Stimulated activated naive B cell treated with anti-CD40 and anti-IgM and Interleukin-4, amounts not matched to agents 10 μg/mL and 1 μg/mL and 100 μg/mL, for 72 hours (primary cell): Measurements from ENCODE around the gene LRP1.

Experiments
- ATAC-seq, 2 donors: fragments of 150-1000 bp; cut with Tn5 transposase; replicated peaks; 2 replicates each; pipeline ENCODE4 v1.10.0; 2021; ENCODE audit warnings: moderate library complexity in 1 of 2
- DNase-seq: peaks from one replicate; pipeline ENCODE4 v3.0.0; 2021
- H3K27ac Mint-ChIP-seq: one replicate; pipeline ENCODE4 v1.8.0; 2022; ENCODE audit warnings: mild to moderate bottlenecking, mixed read lengths
- H3K27me3 Mint-ChIP-seq, 2 donors: one replicate each; pipeline ENCODE4 v1.8.0; 2022; ENCODE audit warnings: mixed read lengths in 2 of 2
- H3K36me3 Mint-ChIP-seq, 2 donors: one replicate each; pipeline ENCODE4 v1.8.0; 2022; ENCODE audit warnings: mixed read lengths in 2 of 2, mild to moderate bottlenecking in 1 of 2
- H3K4me1 Mint-ChIP-seq, 2 donors: one replicate each; pipeline ENCODE4 v1.8.0; 2022; ENCODE audit warnings: mixed read lengths in 2 of 2, mild to moderate bottlenecking in 1 of 2
- H3K4me3 Mint-ChIP-seq, 2 donors: one replicate each; pipeline ENCODE4 v1.8.0; 2022; ENCODE audit warnings: mild to moderate bottlenecking in 2 of 2, mixed read lengths in 2 of 2, moderate library complexity in 1 of 2
- H3K9me3 Mint-ChIP-seq, 2 donors: one replicate each; pipeline ENCODE4 v1.8.0; 2022; ENCODE audit warnings: mixed read lengths in 2 of 2, mild to moderate bottlenecking in 1 of 2

The LRP1 gene

DNA sequence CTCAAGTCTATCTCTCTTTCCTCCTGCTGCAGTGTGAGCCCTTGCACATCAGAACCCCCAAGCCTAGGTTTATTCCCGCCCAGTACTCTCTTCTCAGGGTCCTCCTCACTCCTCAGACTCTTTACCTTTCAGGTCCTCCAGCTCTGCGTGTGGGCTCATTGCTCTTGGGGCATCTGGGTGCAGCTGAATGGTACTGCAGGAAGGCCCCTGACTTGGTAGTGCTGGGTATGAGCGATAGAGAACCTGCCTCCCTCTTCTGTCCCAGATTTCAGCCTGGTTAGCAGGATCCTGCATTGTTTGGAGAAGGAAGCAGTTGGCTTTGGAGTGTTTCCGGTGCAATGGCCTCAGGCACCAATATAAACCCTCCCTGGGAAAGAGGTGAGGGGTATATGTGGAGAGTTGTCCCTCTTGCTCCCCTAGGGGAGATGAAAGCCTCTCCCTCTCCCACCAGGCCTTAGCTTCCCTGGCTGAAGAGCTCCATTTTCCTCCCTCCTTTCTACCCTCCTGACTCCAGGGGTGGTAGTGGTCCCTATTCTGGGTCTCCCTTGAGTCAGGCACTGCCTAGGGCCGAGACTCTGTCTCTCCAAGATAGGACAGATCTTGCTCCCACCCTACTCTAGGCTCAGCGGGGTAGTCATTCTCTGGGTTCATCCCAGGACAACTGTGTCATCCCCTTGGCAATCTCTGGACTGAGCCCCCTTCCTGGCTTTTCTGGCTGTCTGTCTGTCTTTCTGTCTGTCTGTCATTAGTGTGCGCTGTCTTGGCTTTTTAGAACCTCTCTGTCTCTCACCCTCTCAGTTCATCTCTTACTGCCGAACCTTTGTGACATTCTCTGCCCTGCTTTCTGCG, 3.8 kb downstream of the LRP1 start:
- H3K4me1 Mint-ChIP-seq = peaks cover 8 to 10% of the 10 kb centered on the region in 2 donors
- peaks cover 18 to 34% of the 10 kb centered on the region in 2 donors for H3K27me3 Mint-ChIP-seq
- no peak for ATAC-seq
- H3K36me3 Mint-ChIP-seq = no peaks in the 10 kb centered on the region
- DNase-seq = no peak
- H3K9me3 Mint-ChIP-seq = no peaks in the 10 kb centered on the region
- no peak overlapping the region for H3K4me3 Mint-ChIP-seq
- no peak overlapping the region for H3K27ac Mint-ChIP-seq

DNA sequence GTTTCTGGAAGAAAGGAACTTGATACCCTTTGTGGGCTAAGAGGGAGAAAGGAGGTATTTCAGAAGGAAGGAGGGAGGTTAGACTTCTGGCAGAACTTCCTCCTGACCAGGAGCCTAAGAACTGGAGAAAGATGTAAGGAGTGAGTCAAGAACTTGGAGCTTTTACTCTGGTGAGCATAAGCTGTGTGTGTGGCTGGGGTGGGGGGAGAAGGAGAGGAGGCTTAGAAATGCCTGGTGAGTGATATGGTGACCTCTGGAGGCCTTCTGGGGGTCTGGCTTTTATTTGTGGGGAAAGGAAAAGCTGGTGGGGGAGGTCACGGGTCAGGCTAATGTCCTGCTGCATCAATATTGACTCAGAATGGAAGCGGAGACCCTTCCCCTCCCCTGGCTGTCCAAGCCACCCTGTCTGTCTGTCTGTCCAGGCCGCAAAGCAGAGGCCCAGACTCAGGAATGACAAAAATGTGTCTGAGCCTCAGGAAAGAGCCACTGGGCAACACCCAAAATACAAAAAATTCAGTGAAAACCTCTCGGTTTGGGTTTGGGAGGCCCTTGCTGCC, 4.8 kb downstream of the LRP1 start:
- H3K4me3 Mint-ChIP-seq = no peak overlapping the region
- H3K36me3 Mint-ChIP-seq = no peaks in the 10 kb centered on the region
- no peak for DNase-seq
- peaks cover 18 to 34% of the 10 kb centered on the region in 2 donors for H3K27me3 Mint-ChIP-seq
- ATAC-seq = no peak
- peaks cover 1 to 6% of the 10 kb centered on the region in 2 donors for H3K4me1 Mint-ChIP-seq
- H3K9me3 Mint-ChIP-seq = no peaks in the 10 kb centered on the region
- H3K27ac Mint-ChIP-seq = no peak overlapping the region

DNA sequence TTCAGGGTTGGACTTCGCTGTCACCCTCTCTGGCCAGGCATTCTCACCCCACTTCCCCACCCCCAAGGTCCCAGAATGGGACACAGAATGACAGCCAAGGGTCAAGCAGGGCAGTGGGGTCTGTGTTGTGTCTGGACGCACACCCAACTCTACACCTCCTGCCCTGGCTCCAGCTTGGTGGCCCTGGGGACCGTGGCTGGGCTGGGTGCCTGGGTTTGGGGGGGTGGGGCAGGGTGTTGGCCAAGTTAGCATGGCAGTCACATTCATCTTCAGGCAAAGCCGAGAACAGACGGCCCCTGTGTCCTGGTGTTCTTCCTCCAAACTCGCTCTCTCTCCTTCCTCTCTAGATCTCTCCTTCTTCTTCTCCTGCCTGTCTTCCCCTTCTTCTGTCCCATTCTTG, 5.6 kb downstream of the LRP1 start:
- no peak for DNase-seq
- Mint-ChIP-seq H3K27me3 (peaks cover 18 to 34% of the 10 kb centered on the region in 2 donors), H3K27ac (no peak overlapping the region), H3K9me3 (no peaks in the 10 kb centered on the region), H3K36me3 (no peaks in the 10 kb centered on the region), H3K4me1 (peaks cover 0 to 3% of the 10 kb centered on the region in 2 donors), H3K4me3 (no peak overlapping the region)
- ATAC-seq = no peak

DNA sequence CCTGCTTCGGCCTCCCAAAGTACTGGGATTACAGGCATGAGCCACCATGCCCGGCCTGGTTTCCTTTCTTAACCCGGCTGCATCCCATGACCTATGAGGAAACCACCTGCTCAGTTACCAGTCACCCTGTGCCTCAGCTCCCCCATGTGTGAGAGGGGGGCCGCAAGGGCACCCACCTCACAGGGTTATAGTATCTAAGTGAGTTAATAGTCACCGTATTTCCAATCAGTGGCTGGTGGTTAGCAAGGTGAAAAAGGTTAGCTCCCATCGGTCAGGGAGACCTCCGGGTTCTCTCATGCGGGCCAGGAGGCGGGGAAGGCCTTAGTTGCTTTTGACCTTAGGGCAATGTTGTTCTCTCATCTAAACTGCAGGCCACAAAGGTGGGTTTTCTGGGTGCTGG, 6.7 kb downstream of the LRP1 start:
- Mint-ChIP-seq H3K4me3 (no peak overlapping the region), H3K36me3 (no peaks in the 10 kb centered on the region), H3K27me3 (peaks cover 18 to 35% of the 10 kb centered on the region in 2 donors), H3K9me3 (no peaks in the 10 kb centered on the region), H3K4me1 (peaks cover 0 to 3% of the 10 kb centered on the region in 2 donors), H3K27ac (no peak overlapping the region)
- ATAC-seq (no peak), DNase-seq (no peak)

DNA sequence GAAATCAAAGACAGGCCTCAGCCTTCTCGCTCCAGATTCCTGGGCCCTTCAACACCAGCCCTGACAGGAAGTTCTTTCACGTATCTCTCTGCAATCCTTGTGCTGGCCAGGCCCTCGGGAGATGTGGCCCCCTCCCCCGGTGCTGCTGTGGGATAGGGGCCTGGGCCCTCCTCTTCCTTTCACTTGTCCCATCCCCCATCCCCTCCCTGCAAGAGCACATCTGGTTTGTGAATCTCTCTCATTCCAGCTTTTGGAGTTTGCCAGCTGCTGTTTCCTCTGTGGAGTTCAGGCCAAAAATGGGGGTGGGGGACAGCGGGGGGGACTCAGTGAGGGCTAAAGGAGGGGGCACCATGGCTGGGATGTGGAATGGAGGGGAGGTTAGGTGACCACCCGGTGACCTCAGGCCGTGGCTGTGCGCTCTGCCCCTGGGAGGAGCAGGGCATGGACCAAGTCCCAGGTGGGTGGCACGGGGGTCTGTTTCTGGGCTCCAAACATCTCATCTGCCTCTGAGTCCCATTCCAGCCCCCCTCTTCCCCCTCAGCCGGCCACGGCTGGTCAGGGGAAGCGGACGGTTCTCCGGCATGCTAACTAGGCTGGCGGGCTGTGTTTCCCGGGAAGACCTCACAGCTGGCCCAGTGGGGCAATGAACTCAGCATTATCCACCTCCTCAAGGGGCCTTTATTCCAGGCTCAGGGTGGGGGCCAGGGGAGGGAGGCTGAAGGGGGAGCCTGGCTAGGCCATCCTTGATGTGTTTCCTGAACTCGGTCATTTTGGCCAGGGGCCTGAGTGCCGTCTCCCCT, 7.4 kb downstream of the LRP1 start:
- no peak for ATAC-seq
- no peaks in the 10 kb centered on the region for H3K36me3 Mint-ChIP-seq

DNA sequence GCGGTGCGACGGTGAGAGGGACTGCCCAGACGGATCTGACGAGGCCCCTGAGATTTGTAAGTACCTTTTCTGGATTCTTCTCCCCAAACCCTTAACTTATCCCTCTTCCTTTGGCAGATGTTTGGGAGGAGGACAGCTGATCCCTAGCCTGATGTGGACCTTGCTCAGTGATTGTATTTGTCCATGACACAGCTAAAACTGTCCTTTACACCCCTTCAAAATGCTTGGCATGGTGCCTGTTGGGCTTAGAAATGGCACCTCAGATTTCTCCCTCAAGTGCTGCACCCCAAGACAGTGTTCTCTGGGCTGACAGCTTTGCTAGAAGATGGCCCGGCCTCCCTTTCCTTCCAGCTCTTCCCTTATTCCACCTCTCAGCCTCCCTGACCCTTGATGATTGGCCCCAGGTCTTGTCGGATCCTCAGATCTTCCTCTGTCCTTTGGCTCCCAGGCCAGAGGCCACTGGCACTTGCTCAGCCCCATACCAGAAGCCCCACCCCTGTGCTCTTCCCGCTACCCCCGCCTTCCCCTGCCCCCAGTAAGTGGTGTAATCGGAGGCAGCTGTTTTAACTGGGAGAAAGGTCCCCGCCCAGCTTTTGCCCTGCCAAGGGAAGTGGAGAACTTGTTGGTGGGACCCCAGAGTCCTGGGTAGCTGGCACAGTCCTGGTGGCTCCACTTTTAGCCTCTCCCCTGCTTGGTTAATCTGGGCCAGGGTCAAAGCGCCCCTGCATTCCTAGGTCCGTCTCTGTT, 10.4 kb downstream of the LRP1 start:
- Mint-ChIP-seq H3K9me3 (no peaks in the 10 kb centered on the region), H3K4me3 (no peak overlapping the region), H3K4me1 (no peaks in the 10 kb centered on the region), H3K27me3 (peaks cover 4 to 9% of the 10 kb centered on the region in 2 donors), H3K27ac (no peak overlapping the region), H3K36me3 (no peaks in the 10 kb centered on the region)
- DNase-seq = no peak
- no peak for ATAC-seq

More for the DNA sequence above, 7.4 kb downstream of the LRP1 start:
- Mint-ChIP-seq H3K4me1 (peaks cover 0 to 3% of the 10 kb centered on the region in 2 donors), H3K9me3 (no peaks in the 10 kb centered on the region), H3K27ac (no peak overlapping the region), H3K27me3 (peaks cover 16 to 29% of the 10 kb centered on the region in 2 donors), H3K4me3 (no peak overlapping the region)
- DNase-seq = no peak

DNA sequence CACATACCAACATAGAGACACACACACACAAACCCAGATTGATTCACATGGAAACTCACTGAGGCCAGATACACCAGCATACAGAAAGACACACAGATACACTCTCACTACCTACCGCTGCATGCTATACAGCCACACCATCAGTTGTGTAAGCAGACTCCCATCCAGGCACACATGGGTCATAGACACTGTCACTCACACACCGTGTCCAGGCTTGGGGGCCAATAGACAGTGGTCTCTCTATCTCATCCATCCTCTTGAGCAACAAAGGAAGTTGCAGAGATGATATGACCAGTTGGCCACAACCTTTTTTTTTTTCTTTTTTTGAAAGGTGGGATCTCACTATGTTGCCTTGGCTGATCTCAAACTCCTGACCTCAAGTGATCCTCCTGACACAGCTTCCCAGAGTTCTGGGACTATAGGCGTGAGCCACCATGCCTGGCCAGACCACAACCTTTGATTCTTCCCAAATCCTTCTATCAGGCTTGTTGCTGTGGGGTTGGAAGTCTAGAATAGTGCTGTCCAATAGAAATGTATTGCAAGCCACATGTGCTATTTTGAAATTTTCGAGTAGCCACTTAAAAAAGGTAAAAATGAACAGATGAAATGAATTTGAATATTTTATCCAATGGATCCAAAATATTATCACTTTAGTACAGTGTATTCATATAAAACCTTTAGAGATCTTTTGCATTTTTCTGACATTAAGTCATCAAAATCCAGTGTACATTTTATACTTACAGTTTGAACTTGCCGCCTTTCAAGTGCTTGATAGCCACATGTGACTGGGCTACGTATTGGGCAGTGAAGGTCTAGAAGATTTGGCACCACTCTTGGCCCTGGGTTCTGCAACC, 11.7 kb downstream of the LRP1 start:
- Mint-ChIP-seq H3K27me3 (peaks cover 4 to 9% of the 10 kb centered on the region in 2 donors), H3K4me1 (no peaks in the 10 kb centered on the region), H3K36me3 (no peaks in the 10 kb centered on the region)

DNA sequence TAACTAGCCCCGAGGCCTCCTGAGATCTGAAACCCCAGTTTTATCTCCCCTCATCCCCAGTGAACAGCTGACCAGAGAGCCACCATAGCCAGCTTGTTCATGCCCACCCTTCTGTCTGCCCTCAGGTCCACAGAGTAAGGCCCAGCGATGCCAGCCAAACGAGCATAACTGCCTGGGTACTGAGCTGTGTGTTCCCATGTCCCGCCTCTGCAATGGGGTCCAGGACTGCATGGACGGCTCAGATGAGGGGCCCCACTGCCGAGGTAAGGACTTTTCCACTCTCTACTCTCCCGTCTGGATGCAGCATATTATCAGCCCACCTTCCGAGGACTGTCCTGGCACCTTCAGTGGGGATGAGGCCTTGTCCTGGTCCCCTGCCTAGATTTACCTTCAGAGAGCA, 13.0 kb downstream of the LRP1 start:
- Mint-ChIP-seq H3K27ac (no peak overlapping the region), H3K4me3 (no peak overlapping the region), H3K27me3 (peaks cover 4 to 9% of the 10 kb centered on the region in 2 donors), H3K9me3 (no peaks in the 10 kb centered on the region), H3K4me1 (no peaks in the 10 kb centered on the region), H3K36me3 (no peaks in the 10 kb centered on the region)
- DNase-seq (no peak), ATAC-seq (no peak)

More for the DNA sequence above, 11.7 kb downstream of the LRP1 start:
- peak overlapping the region; percentile 68 for H3K27ac Mint-ChIP-seq
- no peak for DNase-seq
- no peak for ATAC-seq
- H3K9me3 Mint-ChIP-seq = no peaks in the 10 kb centered on the region
- no peak overlapping the region for H3K4me3 Mint-ChIP-seq

DNA sequence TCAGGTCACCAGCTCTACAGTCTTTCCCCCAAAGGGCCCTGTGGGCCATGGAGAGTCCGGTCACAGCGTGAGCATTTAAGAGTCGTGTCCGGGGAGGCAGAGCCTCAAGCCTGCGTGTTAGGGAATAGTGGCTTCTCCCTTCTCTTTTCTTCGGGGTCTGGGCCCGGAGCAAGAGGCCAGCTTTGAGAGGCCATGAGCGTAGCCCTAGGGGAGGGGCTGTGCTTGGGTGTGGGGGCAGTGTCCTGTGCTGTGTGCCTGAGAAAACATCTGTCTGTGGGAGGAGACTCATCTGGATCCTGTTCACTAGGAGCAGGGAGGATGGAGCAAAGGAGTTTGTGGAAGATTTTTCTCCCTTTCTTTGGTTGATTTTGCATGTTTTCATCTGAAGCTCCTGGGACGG, 13.8 kb downstream of the LRP1 start:
- Mint-ChIP-seq H3K27me3 (peaks cover 4 to 9% of the 10 kb centered on the region in 2 donors), H3K27ac (no peak overlapping the region), H3K36me3 (no peaks in the 10 kb centered on the region), H3K4me1 (no peaks in the 10 kb centered on the region), H3K4me3 (no peak overlapping the region), H3K9me3 (no peaks in the 10 kb centered on the region)
- no peak for ATAC-seq
- no peak for DNase-seq

DNA sequence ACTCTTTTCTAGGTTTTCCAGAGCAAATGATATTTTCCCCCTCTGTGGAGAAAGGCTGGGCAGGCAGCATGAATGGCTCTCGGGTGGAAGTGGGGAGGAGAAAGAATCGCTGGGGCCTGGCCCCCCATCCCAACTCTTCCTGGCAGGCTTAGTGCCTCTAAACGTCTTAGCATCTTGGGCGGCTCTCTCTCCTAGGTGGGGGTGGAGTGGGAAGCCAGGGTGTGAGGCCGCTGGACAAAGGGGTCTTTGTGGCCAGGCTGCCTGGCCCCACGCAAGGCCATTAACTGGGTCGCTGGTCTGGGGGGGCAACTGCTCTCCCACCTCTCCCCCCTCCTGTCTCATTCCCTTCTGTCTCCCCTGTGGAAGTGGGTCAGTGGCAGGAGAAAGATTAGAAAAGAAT, 14.4 kb downstream of the LRP1 start:
- Mint-ChIP-seq H3K36me3 (no peaks in the 10 kb centered on the region), H3K27ac (no peak overlapping the region), H3K4me3 (no peak overlapping the region), H3K4me1 (no peaks in the 10 kb centered on the region), H3K27me3 (peaks cover 4 to 9% of the 10 kb centered on the region in 2 donors), H3K9me3 (no peaks in the 10 kb centered on the region)
- DNase-seq = no peak
- ATAC-seq = no peak

DNA sequence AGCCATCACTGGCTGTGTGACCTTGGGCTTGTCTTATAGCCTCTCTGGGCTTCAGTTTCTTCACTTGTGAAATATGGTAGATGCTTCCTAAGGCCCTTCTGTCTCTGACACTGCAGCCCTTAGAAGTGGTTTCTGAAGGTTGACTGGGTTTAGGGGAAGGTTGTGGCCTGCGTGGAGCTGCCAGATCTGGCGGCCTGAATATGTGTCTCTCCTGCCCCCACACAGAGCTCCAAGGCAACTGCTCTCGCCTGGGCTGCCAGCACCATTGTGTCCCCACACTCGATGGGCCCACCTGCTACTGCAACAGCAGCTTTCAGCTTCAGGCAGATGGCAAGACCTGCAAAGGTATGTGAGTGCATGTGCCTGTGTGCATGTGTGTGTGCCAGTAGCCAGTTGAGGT, 15.2 kb downstream of the LRP1 start:
- H3K27ac Mint-ChIP-seq = no peak overlapping the region
- no peak overlapping the region for H3K4me3 Mint-ChIP-seq
- ATAC-seq (no peak), DNase-seq (no peak)
- no peaks in the 10 kb centered on the region for H3K4me1 Mint-ChIP-seq
- H3K27me3 Mint-ChIP-seq = peaks cover 4 to 9% of the 10 kb centered on the region in 2 donors
- no peaks in the 10 kb centered on the region for H3K9me3 Mint-ChIP-seq
- H3K36me3 Mint-ChIP-seq = no peaks in the 10 kb centered on the region

DNA sequence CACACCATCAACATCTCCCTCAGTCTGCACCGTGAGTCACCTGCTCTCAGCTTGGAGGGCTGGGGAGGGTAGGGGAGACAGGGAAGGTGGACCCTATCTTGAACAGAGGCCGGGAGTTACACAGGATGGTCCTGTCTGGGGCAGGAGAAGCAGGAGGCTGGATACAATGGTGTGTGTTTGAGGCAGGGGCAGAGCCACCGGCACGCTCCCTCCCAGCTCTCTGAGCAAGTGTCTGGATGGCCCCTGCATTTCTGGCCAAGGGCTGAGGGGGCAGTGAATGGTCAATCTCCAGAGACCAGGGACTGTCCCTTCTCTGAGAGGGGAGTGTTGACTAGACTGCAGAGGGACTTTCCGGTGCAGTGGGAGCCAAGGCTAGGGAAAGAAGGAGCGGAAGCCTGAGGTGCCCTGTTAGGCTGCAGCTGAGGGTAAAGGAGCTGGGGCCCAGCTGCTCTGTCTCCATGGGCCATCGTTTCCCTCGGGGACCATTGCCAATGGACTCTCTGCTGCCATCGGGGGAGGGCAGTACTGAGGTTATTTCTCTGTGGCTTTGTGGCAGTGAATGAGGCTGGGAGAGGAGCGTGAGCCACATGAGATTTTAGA, 17.3 kb downstream of the LRP1 start:
- Mint-ChIP-seq H3K9me3 (no peaks in the 10 kb centered on the region), H3K4me1 (no peaks in the 10 kb centered on the region), H3K27me3 (no peaks in the 10 kb centered on the region), H3K4me3 (no peak overlapping the region), H3K27ac (no peak overlapping the region), H3K36me3 (no peaks in the 10 kb centered on the region)
- DNase-seq (no peak), ATAC-seq (no peak)

DNA sequence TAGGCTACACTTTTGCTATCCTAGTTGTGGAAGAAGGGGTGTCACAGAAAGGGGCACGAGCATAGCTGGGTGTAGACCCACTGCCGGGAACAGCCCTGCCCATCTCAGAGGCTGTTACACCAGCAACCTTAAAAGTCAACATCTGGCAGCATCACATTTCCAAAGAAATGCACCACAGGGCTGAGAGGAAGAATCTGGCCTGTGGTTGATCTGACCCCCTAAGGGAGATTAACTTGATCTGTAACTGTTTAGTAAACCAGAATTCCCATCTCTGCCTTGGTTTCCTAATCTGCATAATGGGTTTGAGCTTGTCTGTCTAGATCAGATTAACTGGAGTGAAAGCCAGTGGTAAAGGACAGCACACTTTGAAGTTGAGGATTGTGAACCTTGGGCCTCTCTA, 17.8 kb downstream of the LRP1 start:
- H3K4me1 Mint-ChIP-seq = no peaks in the 10 kb centered on the region
- no peak for DNase-seq
- H3K27ac Mint-ChIP-seq = no peak overlapping the region
- ATAC-seq = no peak
- H3K36me3 Mint-ChIP-seq = no peaks in the 10 kb centered on the region
- H3K4me3 Mint-ChIP-seq = no peak overlapping the region
- no peaks in the 10 kb centered on the region for H3K9me3 Mint-ChIP-seq
- no peaks in the 10 kb centered on the region for H3K27me3 Mint-ChIP-seq
